ENCODE data around the gene CASP7.

Gene CASP7

GRCh38 chr10:113712755-113713639, 33.3 kb downstream of the CASP7 start:
- DNase-seq: no peak

- no peak for DNase-seq
Measured at GRCh38 chr10:113713640-113713982, 33.9 kb downstream of the CASP7 start.

DNA sequence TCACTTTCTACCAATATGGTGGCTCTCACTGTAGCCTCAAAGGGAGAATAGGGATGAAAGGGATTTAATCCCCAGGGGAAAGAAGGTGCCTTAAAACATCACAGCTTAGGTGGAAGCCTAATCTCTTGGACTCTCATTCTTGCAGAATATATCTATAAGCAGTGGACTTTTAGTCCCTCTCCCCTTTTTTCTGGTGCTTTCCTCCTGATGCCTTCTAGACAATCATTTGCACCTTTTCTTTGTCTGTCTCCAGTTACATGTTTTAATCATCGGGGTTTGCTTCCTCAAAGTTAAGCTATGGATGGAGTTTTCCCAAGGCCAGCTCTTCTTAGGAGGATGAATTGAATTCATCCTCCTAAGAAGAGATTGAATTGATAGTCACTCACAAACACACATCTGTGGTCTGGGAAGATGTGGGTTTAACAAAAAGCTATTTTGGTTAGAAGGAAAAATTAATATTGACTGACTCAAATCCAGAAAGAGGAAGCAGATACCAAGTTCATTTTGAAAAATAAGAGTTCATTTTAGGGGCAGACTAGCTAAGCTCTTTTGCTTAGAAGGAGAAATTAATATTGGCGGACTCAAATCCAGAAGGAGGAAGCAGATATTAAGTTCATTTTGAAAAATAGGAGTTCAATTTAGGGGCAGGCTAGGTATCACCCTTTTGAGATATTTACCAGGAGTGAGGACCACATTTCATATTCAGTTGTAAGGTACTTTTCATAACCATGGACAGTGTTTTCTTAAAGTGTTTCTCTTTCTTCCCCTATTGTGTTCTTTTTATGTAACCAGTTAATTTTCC, 36.6 kb downstream of the CASP7 start:
- DNase-seq: no peak

GRCh38 chr10:113718969-113719822, 39.5 kb downstream of the CASP7 start:
- no peak for DNase-seq

- DNase-seq: no peak
Measured at GRCh38 chr10:113720386-113720785, 40.7 kb downstream of the CASP7 start.

GRCh38 chr10:113732160-113732881, 52.6 kb downstream of the CASP7 start:
- no peak for DNase-seq

DNA sequence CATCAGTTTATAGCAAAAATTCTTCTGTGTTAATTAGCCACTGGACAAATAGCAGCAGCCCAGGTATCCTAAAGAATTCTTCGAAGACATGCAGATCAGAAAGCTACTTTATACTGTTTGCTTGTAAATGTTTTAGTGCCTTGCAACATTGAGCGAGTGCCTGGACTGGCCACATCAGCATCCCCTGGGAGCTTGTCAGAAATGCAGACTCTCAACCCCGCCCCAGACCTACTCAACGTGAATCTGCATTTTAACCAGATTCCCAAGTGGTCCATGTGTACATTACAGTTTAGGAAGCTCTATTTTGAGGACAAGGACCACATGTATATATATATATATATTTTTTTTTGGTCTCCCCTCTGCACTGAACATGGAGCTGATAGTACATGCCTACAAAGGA, 53.3 kb downstream of the CASP7 start:
- DNase-seq: no peak

DNA sequence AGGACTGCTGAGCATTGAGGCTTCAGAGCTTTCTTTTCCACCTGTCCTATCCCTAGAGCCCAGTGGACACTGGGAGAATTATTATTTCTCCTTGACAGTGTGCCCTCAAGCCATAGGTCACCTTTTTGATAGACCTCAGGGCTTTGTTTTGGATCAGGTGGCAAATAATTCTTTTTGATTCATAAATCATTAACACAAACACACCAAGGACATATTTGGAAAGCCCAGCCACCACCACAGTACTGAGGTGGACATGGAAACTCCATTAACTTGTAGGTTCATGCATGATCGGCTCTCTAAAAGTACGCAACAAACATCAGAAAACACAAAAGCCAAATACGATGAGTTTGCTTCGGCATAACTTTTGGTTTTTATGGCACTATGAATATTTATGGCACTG, 53.9 kb downstream of the CASP7 start:
- no peak for DNase-seq

- no peak for DNase-seq
Measured at GRCh38 chr10:113735913-113736312, 56.2 kb downstream of the CASP7 start.

DNA sequence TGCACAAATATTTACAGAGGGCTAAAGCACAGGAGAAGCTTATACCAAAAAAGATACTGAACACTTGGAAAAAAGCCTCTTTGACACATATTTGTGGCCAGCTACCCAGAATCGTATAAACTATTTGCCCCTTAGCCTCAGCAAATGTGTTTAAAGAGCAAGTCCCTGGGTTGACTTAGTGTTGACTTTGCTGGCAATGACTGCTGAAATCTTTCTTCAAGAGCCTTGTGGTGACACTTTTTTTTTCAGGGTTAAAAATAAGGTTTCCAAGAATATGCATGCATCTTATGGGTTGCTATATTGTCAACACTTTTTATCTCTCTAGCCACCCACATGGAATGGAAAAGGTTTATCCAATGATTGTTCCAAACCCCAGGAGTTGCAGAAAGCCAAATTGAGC, 56.9 kb downstream of the CASP7 start:
- no peak for DNase-seq

- no peak for DNase-seq
Measured at GRCh38 chr10:113739031-113739430, 59.3 kb downstream of the CASP7 start.

GRCh38 chr10:113739577-113739976, 59.9 kb downstream of the CASP7 start:
- no peak for DNase-seq

- no peak for DNase-seq
Measured at GRCh38 chr10:113740850-113741249, 61.1 kb downstream of the CASP7 start.

- no peak for DNase-seq
Measured at GRCh38 chr10:113742466-113742865, 62.8 kb downstream of the CASP7 start.

- no peak for DNase-seq
Measured at GRCh38 chr10:113743594-113743993, 63.9 kb downstream of the CASP7 start.

DNA sequence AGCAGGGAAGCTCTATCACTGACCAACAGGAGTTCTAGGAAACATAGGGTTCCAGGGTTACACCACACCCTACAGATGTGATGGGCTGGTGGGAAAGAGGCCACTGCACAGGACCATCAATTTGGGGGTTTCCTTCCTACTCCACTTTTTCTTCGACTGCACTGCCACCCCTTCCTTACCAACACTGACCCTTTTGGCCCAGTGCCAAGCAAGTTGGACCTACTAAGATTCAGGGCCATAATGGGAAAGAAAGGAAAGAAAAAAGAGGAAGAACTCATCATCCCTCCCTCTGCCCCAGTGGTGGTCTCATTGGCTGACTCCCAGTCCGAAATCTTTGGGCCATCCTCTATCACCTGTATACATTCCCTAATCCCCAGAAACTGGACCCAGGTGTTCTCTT, 65.7 kb downstream of the CASP7 start:
- DNase-seq: no peak

- no peak for DNase-seq
Measured at GRCh38 chr10:113746217-113746957, 66.7 kb downstream of the CASP7 start.

DNA sequence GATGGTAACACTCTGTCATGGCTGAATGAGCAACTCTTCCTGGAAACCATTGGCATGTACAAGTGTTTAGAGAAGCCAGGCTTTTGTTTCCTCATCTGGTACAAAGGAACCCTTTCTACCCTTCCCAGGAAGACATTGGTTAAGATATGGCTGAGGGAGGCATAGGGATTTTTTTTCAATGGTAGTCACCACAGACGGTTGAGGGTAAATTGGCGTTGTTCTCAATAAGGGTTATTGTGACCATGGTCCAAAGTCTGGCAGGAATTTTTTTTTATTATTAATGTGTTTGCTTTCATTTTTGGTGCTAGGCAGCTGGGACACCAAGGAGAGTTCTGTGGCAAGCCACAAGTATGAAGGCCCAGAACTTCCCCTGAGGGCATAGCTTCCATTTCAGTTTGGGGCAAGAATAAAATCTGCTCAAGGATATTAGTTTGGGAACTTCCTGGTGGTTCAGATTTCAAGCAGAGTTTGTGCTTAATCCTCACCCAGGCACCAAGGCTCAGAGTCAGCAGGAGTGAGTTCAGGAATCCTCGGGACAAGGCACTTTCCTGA, 71.5 kb downstream of the CASP7 start, which contains the start of gene PLEKHS1:
TSS of gene PLEKHS1 (plus strand) at position 502 of the 552 bp plus-strand sequence. CDS start 3,596 bp downstream, outside the sequence.
- DNase-seq: no peak

GRCh38 chr10:113752553-113752952, 72.8 kb downstream of the CASP7 start:
- no peak for DNase-seq

DNA sequence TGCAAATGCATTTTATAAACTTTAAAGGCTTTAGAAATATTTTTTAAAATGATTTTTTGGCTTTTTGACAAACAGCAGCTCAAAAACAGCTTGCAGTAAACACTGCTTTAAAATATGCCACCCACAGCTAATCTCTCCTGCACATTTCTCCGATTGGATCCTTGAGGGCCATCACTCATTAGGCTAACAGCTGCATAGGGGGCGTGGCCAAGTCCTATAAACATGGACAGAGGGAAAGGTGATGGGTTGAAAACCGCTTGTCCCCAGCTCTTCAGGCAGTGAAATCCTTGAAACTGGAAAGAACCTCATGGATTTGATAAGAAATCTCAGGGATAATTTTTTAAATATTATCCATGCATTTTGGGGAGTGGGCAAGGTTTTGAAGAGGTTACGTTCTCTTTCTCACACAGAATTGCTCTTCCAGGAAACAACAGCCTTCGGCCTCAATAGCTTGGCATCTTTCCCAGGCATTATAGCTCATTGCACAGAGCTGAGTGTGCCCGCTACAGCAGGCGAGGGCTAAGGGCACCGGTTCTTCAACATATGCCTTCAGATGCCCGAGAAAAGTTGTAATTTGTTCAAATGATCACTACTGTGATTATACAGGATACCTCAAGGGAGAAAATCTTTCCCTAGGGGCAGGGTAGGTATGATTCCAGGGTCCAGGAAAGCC, 73.4 kb downstream of the CASP7 start:
- no peak for DNase-seq

- no peak for DNase-seq
Measured at GRCh38 chr10:113754125-113754524, 74.4 kb downstream of the CASP7 start.
